Small intestine (tissue), 7 donors: ENCODE results near the gene TXNRD2. TPM values are rescaled to one million over a fixed set of nuclear protein-coding genes. Genes with fewer than 3 reads are reported as not detected.
A peak's percentile ranks its signal among the peaks of the same experiment; 100 is the strongest.

Experiments used
- DNase-seq, 2 donors: peaks; one replicate each; pipeline versions ENCODE4 v3.0.0 to v3.0.0-alpha.2; 2013
- FAIRE-seq: peaks from 2 replicates; lab custom pipeline; 2012; peaks lifted over from hg19 to GRCh38; lab: Jason Lieb, UNC
- H3K27ac ChIP-seq, 3 donors: one replicate each; pipeline ENCODE4 v1.5.1; 2013; ENCODE audit warnings: low read length in 2 of 3, mild to moderate bottlenecking in 2 of 3, control low read depth in 1 of 3, inconsistent platforms in 1 of 3, low read depth in 1 of 3, moderate library complexity in 1 of 3
- H3K27me3 ChIP-seq, 3 donors: one replicate each; pipeline ENCODE4 v1.6.1; 2013; ENCODE audit warnings: low read length in 3 of 3, inconsistent platforms in 1 of 3; ENCODE audit not compliant: control insufficient read depth in 3 of 3, insufficient read depth in 3 of 3
- H3K36me3 ChIP-seq, 3 donors: one replicate each; pipeline ENCODE4 v1.6.1; 2013; ENCODE audit warnings: low read length in 3 of 3, inconsistent platforms in 1 of 3, low read depth in 1 of 3, mild to moderate bottlenecking in 1 of 3, moderate library complexity in 1 of 3; ENCODE audit not compliant: control insufficient read depth in 3 of 3, insufficient read depth in 2 of 3
- H3K4me1 ChIP-seq, 3 donors: one replicate each; pipeline ENCODE4 v1.6.1; 2013; ENCODE audit warnings: low read length in 2 of 3, inconsistent platforms in 1 of 3, low read depth in 1 of 3, mild to moderate bottlenecking in 1 of 3, moderate library complexity in 1 of 3; ENCODE audit not compliant: control insufficient read depth in 3 of 3, insufficient read depth in 2 of 3
- H3K4me3 ChIP-seq, 3 donors: one replicate each; pipeline ENCODE4 v1.5.1; 2013; ENCODE audit warnings: low read length in 3 of 3, control low read depth in 1 of 3, inconsistent platforms in 1 of 3, low read depth in 1 of 3, mild to moderate bottlenecking in 1 of 3, moderate library complexity in 1 of 3
- H3K9me3 ChIP-seq, 2 donors: one replicate each; pipeline ENCODE4 v1.6.1; 2013; ENCODE audit warnings: low read depth in 1 of 2, low read length in 1 of 2; ENCODE audit not compliant: control insufficient read depth in 2 of 2, insufficient read depth in 1 of 2
- WGBS, 3 donors: extraction: QIAGEN DNeasy Blood & Tissue Kit; methylation state at CpG; one replicate each; pipeline ENCODE4 v1.1.7; 2013; 5-methylcytosine and 5-hydroxymethylcytosine counted together
- polyA plus RNA-seq, 4 donors: library from polyadenylated mRNA; stranded (reverse) in 3 of 4; unstranded in 1 of 4; fragments of 200-250 nt in 3 of 4; fragments of 120-200 nt in 1 of 4; gene quantifications; one replicate each; pipeline versions ENCODE4 v1.2.1 to v1.2.3, GENCODE V29; 2013
- donor health status: healthy with polysubstance abuse.
- donor health status: control.
- donor health status: control.
- donor health status: Bipolar disorder and iron deficiency.
- donor health status: healthy.

TXNRD2 gene
- polyA plus RNA-seq, 4 donors = 16.8 to 43.8 (median 29.5) TPM

DNA sequence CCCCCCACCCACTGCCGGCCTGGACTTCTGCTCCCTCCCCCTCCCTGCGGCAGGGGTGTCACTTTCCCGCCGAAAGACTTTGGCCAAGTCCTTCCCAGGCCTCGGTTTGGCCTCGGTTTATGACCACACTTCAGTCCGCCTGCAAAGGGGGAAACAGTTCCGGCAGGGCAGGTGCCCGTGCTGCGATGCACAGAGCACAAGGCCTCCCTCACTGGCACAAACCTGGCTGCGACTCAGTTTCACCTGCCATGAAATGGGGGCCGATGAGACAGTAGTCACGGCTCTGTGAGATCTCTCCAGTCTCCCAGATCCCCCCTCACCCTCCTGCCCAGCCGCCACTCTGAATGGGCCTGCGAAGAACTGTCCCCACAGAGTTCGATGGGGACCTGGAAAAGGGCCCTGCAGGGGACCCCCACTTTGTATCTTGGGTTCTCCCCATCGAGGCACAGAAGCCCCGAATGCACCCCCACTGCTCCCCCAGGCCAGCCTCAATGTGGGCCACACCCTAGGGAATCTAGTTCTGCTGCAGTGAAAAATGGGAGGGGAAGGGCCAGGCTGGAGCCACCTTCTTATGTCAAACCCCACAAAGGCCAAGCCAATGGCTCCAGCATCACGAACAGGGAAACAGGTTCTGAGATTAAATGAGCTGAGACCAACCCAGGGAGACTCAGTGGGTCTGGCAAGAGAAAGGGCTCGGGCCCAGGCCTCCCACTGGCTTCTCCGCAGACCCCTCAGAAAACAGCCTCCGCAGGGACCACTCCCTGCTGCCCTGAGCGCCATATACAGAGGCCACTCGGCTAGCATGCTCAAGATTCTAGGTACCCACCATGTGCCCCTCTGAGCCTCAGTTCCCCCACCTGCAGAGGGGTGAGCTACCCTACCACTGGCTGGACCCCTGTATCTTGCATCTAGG lies 46.0 kb upstream of the TXNRD2 start:
- FAIRE-seq = no peak
- H3K27ac ChIP-seq = no peak overlapping the region

GRCh38 chr22:19986410-19987341 lies 45.1 kb upstream of the TXNRD2 start:
- 1 to 5% (median 2%) methylated on average over 38 to 75 of the region's 76 CpGs for WGBS, 3 donors
- Histone ChIP-seq H3K27ac (peak overlapping the region in 2 of 3 donors; percentile 37 to 42), H3K27me3 (no peaks in the 10 kb centered on the region), H3K9me3 (no peaks in the 10 kb centered on the region), H3K4me1 (peaks cover 0 to 13% (median 2%) of the 10 kb centered on the region in 3 donors), H3K36me3 (peaks cover 0 to 29% (median 0%) of the 10 kb centered on the region in 3 donors), H3K4me3 (peak overlapping the region; percentile 55 to 59 (median 57))
- FAIRE-seq (no peak), DNase-seq (peak; percentile 73 to 86)

More for the DNA sequence above, 46.0 kb upstream of the TXNRD2 start:
- H3K27me3 ChIP-seq = no peaks in the 10 kb centered on the region
- DNase-seq = peak in 1 of 2 donors; percentile 46
- 48 to 59% (median 56%) methylated on average over 21 to 24 of the region's 24 CpGs for WGBS, 3 donors
- H3K9me3 ChIP-seq = no peaks in the 10 kb centered on the region
- H3K36me3 ChIP-seq = peaks cover 0 to 22% (median 0%) of the 10 kb centered on the region in 3 donors
- no peak overlapping the region for H3K4me3 ChIP-seq
- H3K4me1 ChIP-seq = peaks cover 0 to 13% (median 2%) of the 10 kb centered on the region in 3 donors

- Histone ChIP-seq H3K9me3 (no peaks in the 10 kb centered on the region), H3K4me1 (peaks cover 0 to 13% (median 2%) of the 10 kb centered on the region in 3 donors), H3K27ac (no peak overlapping the region), H3K27me3 (no peaks in the 10 kb centered on the region), H3K4me3 (peak overlapping the region in 2 of 3 donors; percentile 57 to 59), H3K36me3 (peaks cover 0 to 36% (median 0%) of the 10 kb centered on the region in 3 donors)
- 25 to 45% (median 26%) methylated on average over 2 of the region's 2 CpGs for WGBS, 3 donors
- FAIRE-seq = no peak
- no peak for DNase-seq
Measured at GRCh38 chr22:19986011-19986409, 44.4 kb upstream of the TXNRD2 start.

DNA sequence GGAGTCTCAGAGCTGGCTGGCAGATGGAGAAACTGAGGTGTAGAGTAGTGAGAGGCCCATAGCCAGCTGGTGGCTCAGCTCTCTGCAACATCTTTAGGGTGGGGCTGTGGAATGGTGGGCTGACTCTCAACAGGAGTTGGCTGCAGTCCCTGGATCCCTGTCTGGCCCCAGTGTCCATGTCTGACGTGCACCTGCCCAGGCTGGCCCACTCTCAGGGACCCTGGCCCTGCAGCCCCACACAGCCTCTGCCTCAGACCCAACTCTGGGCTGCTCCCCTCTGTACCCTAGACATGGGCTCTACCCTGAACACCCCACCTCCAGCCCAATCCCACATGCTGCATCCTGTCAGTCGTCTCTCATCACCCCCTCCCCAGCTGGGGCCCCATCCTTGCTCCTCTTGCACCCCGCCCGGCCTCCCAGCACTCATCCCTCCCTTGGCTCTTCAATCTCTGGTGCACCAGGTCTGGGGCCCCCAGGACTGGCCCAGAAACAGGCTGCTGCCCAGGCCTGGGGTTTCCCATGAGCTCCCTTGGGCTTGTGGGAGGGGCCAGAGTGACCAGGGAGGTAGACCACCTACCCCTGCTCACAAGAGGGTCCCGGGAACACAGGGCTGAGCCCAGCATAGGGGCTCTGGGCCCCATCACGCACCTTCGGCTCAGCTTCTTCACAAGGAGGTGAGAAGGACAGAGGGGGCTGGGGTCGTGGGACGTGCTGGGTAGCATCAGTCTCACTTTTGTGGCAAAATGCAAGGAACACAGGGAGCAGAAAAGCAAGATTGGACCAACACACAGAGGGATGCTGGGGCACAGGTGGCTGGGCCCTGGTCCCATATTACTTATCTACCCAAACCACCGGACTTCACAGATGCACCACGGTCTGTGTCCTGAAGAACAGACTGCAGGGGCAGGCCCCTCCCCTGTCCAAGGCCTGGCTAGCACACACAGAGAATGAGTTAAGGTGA lies 43.5 kb upstream of the TXNRD2 start:
- FAIRE-seq = no peak
- Histone ChIP-seq H3K36me3 (peaks cover 0 to 45% (median 0%) of the 10 kb centered on the region in 3 donors), H3K27ac (no peak overlapping the region), H3K27me3 (no peaks in the 10 kb centered on the region), H3K4me3 (no peak overlapping the region), H3K9me3 (no peaks in the 10 kb centered on the region), H3K4me1 (peaks cover 0 to 13% (median 2%) of the 10 kb centered on the region in 3 donors)
- DNase-seq = no peak
- WGBS, 3 donors = 78 to 84% (median 79%) methylated on average over 11 of the region's 11 CpGs

GRCh38 chr22:19984201-19984753 lies 42.7 kb upstream of the TXNRD2 start:
- 73 to 84% (median 83%) methylated on average over 19 of the region's 19 CpGs for WGBS, 3 donors
- H3K4me3 ChIP-seq = no peak overlapping the region
- FAIRE-seq = no peak
- peak in 1 of 2 donors; percentile 25 for DNase-seq
- H3K36me3 ChIP-seq = peaks cover 0 to 49% (median 0%) of the 10 kb centered on the region in 3 donors
- peaks cover 0 to 13% (median 2%) of the 10 kb centered on the region in 3 donors for H3K4me1 ChIP-seq
- no peaks in the 10 kb centered on the region for H3K27me3 ChIP-seq
- no peaks in the 10 kb centered on the region for H3K9me3 ChIP-seq
- H3K27ac ChIP-seq = no peak overlapping the region

DNA sequence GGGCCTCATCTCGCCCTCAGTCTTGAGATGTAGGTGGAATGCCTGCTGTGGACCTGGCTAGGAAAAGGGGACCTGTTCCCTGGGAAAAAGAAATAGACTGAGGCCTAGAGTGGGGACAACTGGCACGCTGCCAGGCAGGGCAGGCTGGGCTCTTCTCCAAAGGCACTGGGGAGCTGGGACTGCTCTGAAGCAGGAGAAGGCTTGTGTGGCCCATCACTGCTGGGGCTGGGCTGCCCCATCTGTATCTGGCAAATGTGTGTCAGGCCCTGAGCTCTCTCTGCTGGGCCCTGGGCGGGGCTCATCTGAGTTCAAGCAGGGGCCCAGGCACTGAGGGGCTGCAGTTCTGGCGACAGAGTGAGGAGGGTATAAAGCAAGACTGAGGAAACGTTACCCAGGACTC lies 42.1 kb upstream of the TXNRD2 start:
- whole genome bisulfite sequencing, 3 donors = 75 to 82% (median 82%) methylated on average over 5 of the region's 5 CpGs
- DNase-seq (no peak), FAIRE-seq (no peak)

DNA sequence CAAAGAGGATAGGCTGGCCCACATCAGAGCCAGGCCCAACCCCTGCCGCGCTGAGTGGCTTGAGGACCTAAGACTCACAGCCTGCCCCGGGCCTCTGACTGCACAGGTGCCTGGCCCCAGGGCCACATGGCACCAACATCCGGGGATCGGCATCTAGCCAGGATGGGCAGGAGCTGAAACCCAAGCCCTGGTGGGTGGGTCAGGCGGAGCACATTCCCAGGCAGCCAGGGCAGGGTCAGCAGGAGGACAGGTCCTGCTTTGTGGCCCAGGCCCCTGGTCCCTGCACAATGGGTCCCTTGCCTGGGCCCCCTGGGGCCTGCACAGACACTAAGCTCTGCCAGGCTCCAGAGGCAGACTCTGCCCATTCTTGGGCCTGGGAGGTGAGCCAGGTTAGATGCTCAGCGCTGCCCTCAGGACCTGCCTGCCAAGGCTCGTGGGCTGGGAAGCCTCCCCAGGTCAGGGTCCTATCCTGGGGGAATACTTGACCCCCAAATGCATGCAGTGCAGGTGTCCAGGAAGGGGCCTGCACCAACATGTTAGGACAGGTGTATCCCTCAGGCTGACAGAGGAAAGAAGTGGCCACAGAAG lies 41.5 kb upstream of the TXNRD2 start:
- H3K9me3 ChIP-seq = no peaks in the 10 kb centered on the region
- DNase-seq = no peak
- no peak overlapping the region for H3K4me3 ChIP-seq
- H3K27ac ChIP-seq = no peak overlapping the region
- peaks cover 0 to 13% (median 2%) of the 10 kb centered on the region in 3 donors for H3K4me1 ChIP-seq
- FAIRE-seq = no peak
- H3K27me3 ChIP-seq = no peaks in the 10 kb centered on the region
- WGBS, 3 donors = 92 to 94% (median 93%) methylated on average over 8 of the region's 8 CpGs
- H3K36me3 ChIP-seq = peaks cover 0 to 61% (median 0%) of the 10 kb centered on the region in 3 donors

More for the DNA sequence above, 42.1 kb upstream of the TXNRD2 start:
- Histone ChIP-seq H3K27me3 (no peaks in the 10 kb centered on the region), H3K27ac (no peak overlapping the region), H3K36me3 (peaks cover 0 to 54% (median 0%) of the 10 kb centered on the region in 3 donors), H3K9me3 (no peaks in the 10 kb centered on the region), H3K4me1 (peaks cover 0 to 13% (median 2%) of the 10 kb centered on the region in 3 donors), H3K4me3 (no peak overlapping the region)
